ENCODE data around the gene DYNC1I2. TPM values are rescaled to one million over a fixed set of nuclear protein-coding genes. Genes with fewer than 3 reads are reported as not detected.

DYNC1I2 gene
- total and polyA plus RNA-seq, 2 experiments from 2014 or later = 74.3 to 118 TPM

- peaks cover 17% of the 10 kb centered on the region for H3K36me3 ChIP-seq (ENCODE audit: low read depth)
- H3K4me2 ChIP-seq (ENCODE audit: unreplicated experiment) = no peak overlapping the region
- H3K27ac ChIP-seq = no peak overlapping the region
- WGBS, 2 experiments (ENCODE audit: low coverage in 1 of 2, low lambda C conversion rate in 2 of 2, missing lambda C conversion rate in 2 of 2) = 73 to 77% methylated on average over 4 of the region's 4 CpGs
- no peaks in the 10 kb centered on the region for H4K20me1 ChIP-seq (ENCODE audit: insufficient read depth)
- H3K27me3 ChIP-seq (replicated peaks; ENCODE audit: insufficient read depth) = no peaks in the 10 kb centered on the region
- in situ Hi-C loops (cut with MboI) = no loop called here
- H3K9me2 ChIP-seq (ENCODE audit: insufficient read depth) = no peaks in the 10 kb centered on the region
- H2AFZ ChIP-seq = no peak overlapping the region
- no peaks in the 10 kb centered on the region for H3F3A ChIP-seq (ENCODE audit: insufficient read depth)
- no peak for DNase-seq
- TF ChIP-seq EZH2 (IDR thresholded peaks at IDR 0.05; ENCODE audit: insufficient read depth, poor library complexity, severe bottlenecking) (no peak), EZH2phosphoT487 (IDR thresholded peaks at IDR 0.05; ENCODE audit: insufficient read depth, low read depth) (no peak)
- H3K79me2 ChIP-seq (ENCODE audit: insufficient read depth) = no peaks in the 10 kb centered on the region
- 0 out of 2 replicates have a peak, but pooled peaks cover 3% of the 10 kb centered on the region for H3K4me1 ChIP-seq (ENCODE audit: insufficient read depth)
- H3K9me3 ChIP-seq (ENCODE audit: low read depth) = no peaks in the 10 kb centered on the region
- no peak overlapping the region for H3K4me3 ChIP-seq
- no peak overlapping the region for H3K9ac ChIP-seq
These were observed 104.1 kb downstream of the DYNC1I2 start for GRCh38 chr2:171791361-171791760.

GRCh38 chr2:171792157-171792556 lies 104.9 kb downstream of the DYNC1I2 start:
- Histone ChIP-seq H3K79me2 (ENCODE audit: insufficient read depth) (no peaks in the 10 kb centered on the region), H3K36me3 (ENCODE audit: low read depth) (peaks cover 11% of the 10 kb centered on the region; the same call in 1 of the 2 replicates), H2AFZ (no peak overlapping the region), H3K4me1 (ENCODE audit: insufficient read depth) (0 out of 2 replicates have a peak, but pooled peaks cover 3% of the 10 kb centered on the region), H3K9me3 (ENCODE audit: low read depth) (no peaks in the 10 kb centered on the region), H4K20me1 (ENCODE audit: insufficient read depth) (no peaks in the 10 kb centered on the region), H3K9me2 (ENCODE audit: insufficient read depth) (no peaks in the 10 kb centered on the region), H3K27me3 (replicated peaks; ENCODE audit: insufficient read depth) (no peaks in the 10 kb centered on the region), H3K27ac (no peak overlapping the region), H3K4me3 (no peak overlapping the region), H3K9ac (no peak overlapping the region), H3F3A (ENCODE audit: insufficient read depth) (no peaks in the 10 kb centered on the region), H3K4me2 (ENCODE audit: unreplicated experiment) (no peak overlapping the region)
- no peak for DNase-seq
- WGBS, 2 experiments (ENCODE audit: low coverage in 1 of 2, low lambda C conversion rate in 2 of 2, missing lambda C conversion rate in 2 of 2) = 92 to 96% methylated on average over 3 of the region's 3 CpGs
- in situ Hi-C loops (cut with MboI) = no loop called here
- TF ChIP-seq EZH2phosphoT487 (IDR thresholded peaks at IDR 0.05; ENCODE audit: insufficient read depth, low read depth) (no peak), EZH2 (IDR thresholded peaks at IDR 0.05; ENCODE audit: insufficient read depth, poor library complexity, severe bottlenecking) (no peak)

GRCh38 chr2:171792886-171793580 lies 105.8 kb downstream of the DYNC1I2 start:
- no peaks in the 10 kb centered on the region for H3K9me3 ChIP-seq (ENCODE audit: low read depth)
- in situ Hi-C loops (cut with MboI) = no loop called here
- no peak overlapping the region for H3K9ac ChIP-seq
- no peak overlapping the region for H3K4me2 ChIP-seq (ENCODE audit: unreplicated experiment)
- 82 to 85% methylated on average over 4 of the region's 4 CpGs for WGBS, 2 experiments (ENCODE audit: low coverage in 1 of 2, low lambda C conversion rate in 2 of 2, missing lambda C conversion rate in 2 of 2)
- H3K9me2 ChIP-seq (ENCODE audit: insufficient read depth) = no peaks in the 10 kb centered on the region
- H3K79me2 ChIP-seq (ENCODE audit: insufficient read depth) = no peaks in the 10 kb centered on the region
- H2AFZ ChIP-seq = no peak overlapping the region
- H3K4me3 ChIP-seq = no peak overlapping the region
- H3K4me1 ChIP-seq (ENCODE audit: insufficient read depth) = peaks cover 7% of the 10 kb centered on the region
- DNase-seq = no peak
- H4K20me1 ChIP-seq (ENCODE audit: insufficient read depth) = no peaks in the 10 kb centered on the region
- H3K27me3 ChIP-seq (replicated peaks; ENCODE audit: insufficient read depth) = no peaks in the 10 kb centered on the region
- no peak overlapping the region for H3K27ac ChIP-seq
- peaks cover 7% of the 10 kb centered on the region; the same call in 1 of the 2 replicates for H3K36me3 ChIP-seq (ENCODE audit: low read depth)
- no peak for TF ChIP-seq EZH2phosphoT487 (IDR thresholded peaks at IDR 0.05; ENCODE audit: insufficient read depth, low read depth)
- no peak for TF ChIP-seq EZH2 (IDR thresholded peaks at IDR 0.05; ENCODE audit: insufficient read depth, poor library complexity, severe bottlenecking)
- peaks cover 2% of the 10 kb centered on the region; the same call in 1 of the 2 replicates for H3F3A ChIP-seq (ENCODE audit: insufficient read depth)

- Histone ChIP-seq H2AFZ (no peak overlapping the region), H3K27me3 (replicated peaks; ENCODE audit: insufficient read depth) (no peaks in the 10 kb centered on the region), H3K79me2 (ENCODE audit: insufficient read depth) (no peaks in the 10 kb centered on the region), H3K36me3 (ENCODE audit: low read depth) (peaks cover 4% of the 10 kb centered on the region; the same call in 1 of the 2 replicates), H3K9ac (no peak overlapping the region), H3K9me2 (ENCODE audit: insufficient read depth) (no peaks in the 10 kb centered on the region), H3F3A (ENCODE audit: insufficient read depth) (peaks cover 12% of the 10 kb centered on the region), H3K27ac (no peak overlapping the region), H4K20me1 (ENCODE audit: insufficient read depth) (no peaks in the 10 kb centered on the region), H3K4me3 (no peak overlapping the region), H3K4me2 (ENCODE audit: unreplicated experiment) (no peak overlapping the region), H3K4me1 (ENCODE audit: insufficient read depth) (peaks cover 16% of the 10 kb centered on the region), H3K9me3 (ENCODE audit: low read depth) (no peaks in the 10 kb centered on the region)
- in situ Hi-C loops (cut with MboI) = no loop called here
- DNase-seq = peak; percentile 41
- 69 to 74% methylated on average over 6 of the region's 6 CpGs for WGBS, 2 experiments (ENCODE audit: low coverage in 1 of 2, low lambda C conversion rate in 2 of 2, missing lambda C conversion rate in 2 of 2)
- TF ChIP-seq EZH2 (IDR thresholded peaks at IDR 0.05; ENCODE audit: insufficient read depth, poor library complexity, severe bottlenecking) (no peak), EZH2phosphoT487 (IDR thresholded peaks at IDR 0.05; ENCODE audit: insufficient read depth, low read depth) (no peak)
These were observed 106.7 kb downstream of the DYNC1I2 start for GRCh38 chr2:171793691-171794678.

Data from GM23248 (cell line).